Retina (tissue), 1 donor: ENCODE measurements around the gene CLDN12.
"Not testable (repeated sequence)": the region's sequence is repeated elsewhere in the genome, so short reads cannot be mapped to it uniquely, and the experiment has no call there.

Experiments used
- DNase-seq: peaks from one replicate; pipeline ENCODE4 v3.0.0-alpha.2; 2016

CLDN12 gene

GRCh38 chr7:90445633-90446032, 42.4 kb downstream of the CLDN12 start:
- DNase-seq: no peak

DNA sequence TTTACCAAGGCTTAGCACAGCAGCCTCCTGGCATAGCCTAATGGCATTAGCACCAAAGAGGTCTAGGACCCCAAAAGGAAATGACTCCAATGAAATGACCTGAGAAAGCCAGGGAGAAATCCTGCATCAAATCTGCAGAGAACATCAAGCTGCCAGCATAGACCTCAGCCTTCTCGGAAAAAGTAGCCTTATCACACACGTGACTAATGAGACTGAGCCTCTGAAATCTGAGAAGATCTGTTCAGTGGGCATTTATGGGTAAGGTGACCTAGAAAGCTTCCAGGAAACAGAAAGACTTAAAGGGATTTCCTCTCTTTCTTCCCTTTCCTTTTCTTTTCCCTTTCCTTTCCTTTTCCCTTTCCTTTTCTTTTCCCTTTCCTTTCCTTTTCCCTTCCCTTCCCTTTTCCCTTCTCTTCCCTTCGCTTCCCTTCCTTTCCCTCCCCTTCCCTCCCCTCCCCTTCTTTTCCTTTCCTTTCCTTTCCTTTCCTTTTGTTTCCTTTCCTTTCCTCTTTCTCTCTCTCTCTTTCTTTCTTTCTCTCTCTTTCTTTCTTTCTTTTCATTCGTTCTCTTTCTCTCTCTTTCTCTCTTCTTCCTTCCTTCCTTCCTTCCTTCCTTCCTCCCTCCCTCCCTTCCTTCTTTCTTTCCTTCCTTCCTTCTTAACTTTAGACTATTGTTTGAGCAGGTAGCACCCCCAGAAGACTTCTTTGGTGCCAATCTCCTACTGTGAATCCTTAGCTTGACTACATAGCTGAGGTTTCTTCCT, 43.1 kb downstream of the CLDN12 start:
- no peak for DNase-seq

DNA sequence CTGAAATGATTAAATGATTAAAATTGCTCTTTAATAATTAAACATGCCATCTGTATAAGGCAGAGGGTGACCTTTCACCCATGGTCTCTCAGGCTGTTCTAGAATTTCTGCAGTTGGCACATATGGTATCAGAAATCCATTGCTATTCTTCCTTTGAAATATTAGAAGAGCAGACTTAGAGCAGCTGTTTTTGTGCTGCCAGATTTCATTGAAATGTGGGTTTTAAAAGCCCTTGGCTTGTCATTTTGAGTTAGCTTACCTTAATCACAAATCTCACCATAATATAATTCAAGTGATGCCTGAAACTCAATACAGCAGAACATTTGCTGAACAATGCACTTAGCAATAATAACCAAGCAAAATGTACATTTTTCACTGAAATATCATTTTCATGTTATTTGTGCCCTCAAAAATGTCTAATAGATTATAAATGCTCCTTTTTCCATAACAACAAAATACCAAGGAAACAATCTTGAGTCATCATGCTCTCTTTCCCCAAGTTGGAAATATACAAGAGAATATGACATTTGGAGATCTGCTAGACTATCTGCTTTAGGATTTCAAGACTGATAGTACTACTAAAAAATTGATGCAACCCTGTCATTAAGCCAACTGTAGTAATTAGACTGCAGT, 50.1 kb downstream of the CLDN12 start:
- peak; percentile 20 for DNase-seq

GRCh38 chr7:90453931-90454330, 50.7 kb downstream of the CLDN12 start:
- no peak for DNase-seq

DNA sequence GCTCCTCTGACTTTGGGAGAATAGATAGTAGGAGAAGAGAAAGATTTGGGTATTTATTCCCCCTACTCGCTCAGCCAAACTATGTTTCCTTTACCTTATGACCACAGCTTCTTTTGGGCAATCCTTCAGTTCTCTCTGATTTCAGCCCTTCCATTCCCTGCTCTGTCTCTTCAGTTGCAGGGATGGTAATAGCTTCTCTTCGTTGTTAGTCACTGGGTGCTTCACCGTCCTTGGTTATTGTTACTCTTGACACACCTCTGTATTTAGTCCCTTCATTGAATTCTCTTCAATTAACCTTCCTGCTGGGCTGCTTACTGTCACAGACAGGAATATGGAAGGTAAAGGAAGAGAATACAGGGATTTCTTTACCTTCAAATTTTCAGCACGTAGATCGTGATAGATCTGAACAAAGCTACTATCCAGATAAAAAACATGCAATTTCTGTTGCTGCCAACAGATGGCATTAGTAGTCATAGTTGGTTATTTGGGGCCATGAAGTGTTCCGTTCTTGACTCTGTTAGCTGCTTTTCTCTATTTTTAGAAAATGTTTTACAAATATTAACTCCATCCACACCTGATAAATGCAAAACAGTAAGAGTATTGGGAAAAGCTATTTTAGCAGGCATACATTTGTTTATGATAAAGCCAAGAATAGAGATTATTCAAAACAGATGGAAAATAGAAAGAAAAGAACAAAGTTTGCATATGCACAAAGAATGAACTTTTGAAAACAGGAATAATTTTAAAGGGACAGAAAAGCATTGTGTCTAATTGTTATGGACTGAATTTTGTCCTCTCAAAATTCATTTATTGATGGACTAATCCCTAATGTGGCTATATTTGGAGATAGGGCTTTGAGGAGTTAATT, 52.1 kb downstream of the CLDN12 start:
- DNase-seq: peak; percentile 51

- DNase-seq: no peak
These were observed 54.8 kb downstream of the CLDN12 start for GRCh38 chr7:90458104-90458503.

DNA sequence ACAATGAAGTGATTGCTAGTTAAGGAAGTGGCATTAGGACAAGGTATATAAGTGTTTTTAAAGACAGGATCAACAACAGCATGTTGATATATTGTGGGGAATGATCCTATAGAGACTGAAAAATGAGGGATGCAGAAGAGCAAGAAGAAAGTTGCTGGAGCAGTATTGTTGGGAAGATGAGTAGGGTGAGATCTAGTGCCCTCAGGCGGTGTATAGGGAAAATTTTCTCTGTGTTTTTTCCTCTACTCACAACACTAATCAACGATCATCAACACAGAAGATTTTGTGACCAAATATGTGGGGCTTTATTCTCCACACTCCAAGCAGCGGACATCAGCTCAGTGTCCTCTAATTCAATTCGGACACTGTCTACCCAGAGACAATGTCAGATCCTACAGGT, 56.6 kb downstream of the CLDN12 start:
- no peak for DNase-seq

GRCh38 chr7:90461219-90461618, 58.0 kb downstream of the CLDN12 start:
- DNase-seq: no peak

GRCh38 chr7:90463151-90463628, 59.9 kb downstream of the CLDN12 start:
- not testable (repeated sequence) for DNase-seq
